SIG-M5 (cell line): ENCODE results near the gene ADH1C.

ENCODE experiments used
- DNase-seq: peaks from one replicate; lab custom pipeline; 2025; lab: John Stamatoyannopoulos, UW

Gene ADH1C

DNA sequence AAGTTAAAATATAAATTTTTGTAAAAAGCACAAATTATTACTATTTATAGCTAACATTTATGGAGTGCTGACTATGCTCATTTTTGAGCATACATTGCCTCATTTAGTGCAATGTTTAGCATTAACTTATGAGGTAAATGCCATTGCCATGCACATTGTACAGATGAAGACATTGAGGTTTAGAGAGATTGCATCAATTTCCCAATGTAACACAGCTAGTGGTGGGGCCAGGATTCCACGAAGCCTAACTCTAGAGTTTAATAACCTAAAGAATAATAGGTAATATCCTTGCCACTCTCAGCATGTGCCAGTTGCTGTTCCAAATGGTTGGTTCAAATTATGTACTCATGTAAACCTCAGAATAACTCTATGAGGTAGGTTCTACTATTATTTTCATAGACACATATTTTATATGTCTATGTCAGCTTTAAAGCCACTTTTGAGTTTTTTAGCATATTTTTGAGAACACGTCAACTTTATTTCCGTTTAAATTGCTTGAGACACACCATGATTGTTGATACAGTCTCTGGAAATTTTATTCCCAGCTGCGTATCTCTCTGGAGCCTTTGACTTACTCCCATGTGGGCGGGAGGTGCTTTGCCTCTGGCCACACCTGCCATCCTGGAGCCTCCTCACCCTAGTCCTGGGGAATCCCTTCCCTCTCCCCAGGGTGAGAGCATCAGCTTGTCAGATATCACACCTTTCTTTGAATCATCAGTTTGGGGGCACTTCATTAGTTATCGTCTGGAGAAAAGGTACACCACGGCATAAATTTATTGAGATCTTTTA is 51.0 kb downstream of the ADH1C start:
- no peak for DNase-seq

DNA sequence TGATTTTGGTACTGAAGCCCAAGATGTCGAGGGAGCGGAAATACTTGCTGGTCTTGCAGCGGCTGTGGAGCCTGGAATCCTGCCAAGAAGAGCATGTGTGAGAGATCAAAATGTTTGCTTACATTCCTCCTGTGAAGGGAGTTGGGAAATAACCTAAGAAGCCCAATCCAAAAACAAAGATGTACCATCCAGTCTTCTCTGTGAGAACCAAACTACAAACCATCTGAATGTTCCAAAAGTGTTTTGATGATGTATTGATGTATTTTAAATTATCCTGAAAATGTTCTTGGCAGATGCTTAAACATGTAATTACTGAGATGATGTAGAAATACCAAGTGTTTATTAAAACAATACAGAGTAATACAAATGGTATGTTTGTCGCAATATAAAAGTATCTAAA is 51.6 kb downstream of the ADH1C start:
- no peak for DNase-seq

DNA sequence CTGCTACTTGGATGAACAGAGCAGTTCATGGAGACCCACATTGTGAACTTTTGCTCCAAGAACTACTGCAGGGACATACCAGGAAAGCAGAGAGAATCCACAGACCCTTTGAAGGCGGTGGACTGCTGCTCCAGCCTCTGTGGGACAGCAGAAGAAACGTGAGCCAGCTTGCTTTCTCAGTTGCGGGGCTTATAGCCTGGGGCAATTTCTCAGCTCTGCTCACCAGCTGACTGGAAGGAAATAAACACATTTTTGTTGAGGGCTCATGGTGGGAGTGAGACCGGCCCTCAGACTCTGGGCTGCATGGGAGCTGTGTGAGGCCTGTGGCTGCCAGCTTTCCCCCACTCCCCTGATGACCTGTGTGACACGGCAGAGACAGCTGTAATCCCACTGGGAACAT is 59.2 kb downstream of the ADH1C start:
- DNase-seq: no peak

DNA sequence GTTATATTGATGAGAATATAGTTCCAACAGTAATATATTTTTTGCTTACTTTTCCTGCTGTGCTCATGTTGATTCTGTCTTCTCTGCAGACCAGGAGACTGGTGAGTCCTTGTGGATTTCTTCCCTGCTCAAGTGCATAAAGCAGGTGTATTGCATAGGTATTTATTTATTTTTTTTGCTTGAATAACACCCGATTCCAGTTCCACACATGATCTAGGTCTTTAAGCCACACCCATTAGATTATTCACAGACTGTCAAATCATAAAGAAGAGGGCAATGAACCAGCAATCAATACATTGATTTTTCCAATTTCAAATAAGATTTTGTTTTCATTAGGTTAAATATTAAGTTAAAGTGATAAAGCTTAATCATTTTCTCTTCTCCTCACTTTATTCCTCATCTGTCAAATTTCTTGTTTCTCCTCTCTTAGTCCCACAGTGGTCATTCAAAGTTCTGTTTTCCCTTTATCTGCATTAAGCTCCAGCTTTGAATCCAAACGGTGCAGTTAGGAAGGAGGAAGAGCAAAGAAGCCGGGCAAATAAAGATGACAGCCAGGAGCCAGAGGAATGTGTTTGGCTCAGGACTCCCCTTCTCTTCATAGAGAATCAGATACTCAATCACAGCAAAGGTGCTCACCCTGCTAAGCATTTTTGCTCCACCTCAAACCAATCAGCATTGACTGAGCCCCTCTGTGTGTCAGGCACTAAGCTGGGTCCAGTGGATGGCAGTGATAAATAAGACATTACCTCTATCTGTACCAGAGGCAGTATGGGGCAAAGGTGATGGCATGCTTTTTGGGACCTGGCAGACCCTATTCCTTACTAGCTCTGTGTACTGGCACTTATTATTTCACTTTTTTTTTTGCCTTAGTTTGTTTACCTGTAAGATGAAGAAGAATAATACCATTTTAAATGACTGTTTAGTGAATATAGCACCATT is 61.4 kb downstream of the ADH1C start, which contains the start of gene ADH1A:
Gene ADH1A (minus strand): TSS at position 138 of the 939 bp plus-strand sequence. CDS start 71 bp downstream, at position 67.
- no peak for DNase-seq
